Germinal center (tissue), 1 donor: Measurements from ENCODE around the gene SP2.
A peak's percentile ranks its signal among the peaks of the same experiment; 100 is the strongest.

Source experiments
- DNase-seq: peaks from one replicate; pipeline ENCODE4 v3.0.0; 2012; ENCODE audit warnings: mixed read lengths, low spot score

SP2 gene

GRCh38 chr17:47895856-47896671 lies at the start of gene SP2:
Gene SP2, plus strand, starts transcription at chr17:47896236. Its CDS starts 51 bp downstream, at chr17:47896287.
- DNase-seq: peak; percentile 100

DNA sequence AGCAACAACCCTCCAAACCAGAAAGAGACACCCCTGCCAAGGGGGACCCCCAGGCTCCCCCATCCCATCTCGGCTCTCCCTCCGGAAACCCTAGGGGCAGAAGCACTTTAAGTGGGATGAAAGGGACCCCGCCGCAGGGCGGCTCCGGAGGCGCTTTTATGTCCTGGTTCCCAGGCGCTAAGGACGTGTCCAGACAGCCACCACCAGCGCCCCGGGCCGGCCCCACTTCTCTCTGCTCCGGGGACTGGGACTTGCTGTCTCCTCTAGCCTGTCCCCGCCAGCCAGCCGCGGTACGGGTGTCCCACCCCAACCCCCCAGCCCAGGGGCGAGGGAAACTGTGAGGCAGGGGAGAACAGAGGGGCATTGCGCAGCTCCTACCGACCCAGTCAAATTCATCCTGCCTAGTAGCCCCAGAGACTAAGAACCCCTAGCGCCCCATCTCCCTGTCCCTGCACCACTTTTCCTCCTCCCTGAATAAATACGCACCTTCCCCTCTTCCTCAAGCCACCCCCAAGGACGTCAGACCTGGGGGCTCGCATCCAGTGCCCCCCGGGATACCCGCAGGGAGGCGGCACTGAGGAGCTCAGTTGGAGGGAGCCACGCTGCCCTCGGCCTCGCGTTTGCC lies 49.2 kb upstream of the SP2 start:
- no peak for DNase-seq

DNA sequence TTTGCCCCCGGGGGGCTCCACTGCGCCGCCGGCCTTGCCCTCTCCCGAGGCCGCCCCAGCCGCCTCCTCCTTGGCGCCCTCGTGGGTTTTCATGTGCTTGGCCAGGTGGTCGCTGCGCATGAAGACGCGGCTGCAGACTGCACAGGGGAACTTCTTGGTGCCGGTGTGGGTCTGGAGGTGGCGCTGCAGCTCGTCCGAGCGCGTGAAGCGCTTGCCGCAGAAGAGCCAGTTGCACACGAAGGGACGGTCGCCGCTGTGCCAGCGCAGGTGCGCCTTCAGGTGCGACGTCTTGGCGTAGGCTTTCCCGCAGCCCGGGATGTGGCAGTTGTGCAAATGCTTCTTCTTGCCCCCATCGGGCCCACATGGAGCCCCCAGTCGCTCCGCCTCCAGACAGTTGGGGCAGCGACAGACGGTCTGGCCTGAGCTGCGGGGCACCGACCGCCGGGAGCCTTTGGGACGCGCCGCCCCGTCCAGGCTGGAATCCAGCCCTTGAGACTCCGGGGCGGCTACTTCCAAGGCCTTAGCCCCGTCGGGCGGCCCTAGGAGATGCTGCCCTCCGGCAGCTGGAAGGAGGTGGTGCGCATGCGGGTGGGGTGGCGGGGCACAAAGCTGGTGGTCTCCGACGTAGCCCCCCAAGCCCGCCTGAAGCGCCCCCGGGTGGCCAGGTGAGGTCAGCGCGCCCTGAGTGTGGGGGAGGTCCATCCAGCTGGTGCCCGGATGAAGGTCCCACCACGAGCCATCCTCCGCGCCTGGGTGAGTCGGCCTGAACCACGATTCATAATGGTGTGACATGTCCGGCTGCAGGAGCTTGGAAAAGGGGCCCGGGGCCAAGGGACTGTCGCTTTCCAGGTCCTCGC lies 48.5 kb upstream of the SP2 start:
- peak; percentile 30 for DNase-seq

- DNase-seq: no peak
These were observed 47.9 kb upstream of the SP2 start for GRCh38 chr17:47848198-47848513.

GRCh38 chr17:47850373-47850691 lies 45.7 kb upstream of the SP2 start:
- no peak for DNase-seq

GRCh38 chr17:47850692-47851573 lies 45.1 kb upstream of the SP2 start, which contains the start of gene SP6:
Gene SP6, minus strand, starts transcription at chr17:47851163. Its CDS starts 2,734 bp downstream, at chr17:47848429.
- DNase-seq: peak; percentile 49

DNA sequence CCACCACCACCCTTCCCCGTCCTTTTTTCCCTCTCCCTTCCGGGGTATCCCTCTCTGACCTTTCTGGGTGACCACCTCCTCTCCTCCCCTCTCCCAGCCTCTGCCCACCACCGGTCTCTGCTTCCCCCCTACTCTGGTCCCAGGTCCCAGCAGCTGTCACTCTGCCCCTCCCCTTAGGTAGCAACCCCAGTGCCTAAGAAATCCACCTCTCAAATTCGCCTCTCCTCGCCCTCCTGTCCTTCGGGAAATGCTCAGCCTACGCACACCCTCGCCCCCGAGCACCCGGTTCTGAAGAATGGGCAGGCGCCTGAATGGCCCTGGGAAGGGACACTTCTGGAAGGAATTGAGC lies 44.3 kb upstream of the SP2 start:
- DNase-seq: no peak

DNA sequence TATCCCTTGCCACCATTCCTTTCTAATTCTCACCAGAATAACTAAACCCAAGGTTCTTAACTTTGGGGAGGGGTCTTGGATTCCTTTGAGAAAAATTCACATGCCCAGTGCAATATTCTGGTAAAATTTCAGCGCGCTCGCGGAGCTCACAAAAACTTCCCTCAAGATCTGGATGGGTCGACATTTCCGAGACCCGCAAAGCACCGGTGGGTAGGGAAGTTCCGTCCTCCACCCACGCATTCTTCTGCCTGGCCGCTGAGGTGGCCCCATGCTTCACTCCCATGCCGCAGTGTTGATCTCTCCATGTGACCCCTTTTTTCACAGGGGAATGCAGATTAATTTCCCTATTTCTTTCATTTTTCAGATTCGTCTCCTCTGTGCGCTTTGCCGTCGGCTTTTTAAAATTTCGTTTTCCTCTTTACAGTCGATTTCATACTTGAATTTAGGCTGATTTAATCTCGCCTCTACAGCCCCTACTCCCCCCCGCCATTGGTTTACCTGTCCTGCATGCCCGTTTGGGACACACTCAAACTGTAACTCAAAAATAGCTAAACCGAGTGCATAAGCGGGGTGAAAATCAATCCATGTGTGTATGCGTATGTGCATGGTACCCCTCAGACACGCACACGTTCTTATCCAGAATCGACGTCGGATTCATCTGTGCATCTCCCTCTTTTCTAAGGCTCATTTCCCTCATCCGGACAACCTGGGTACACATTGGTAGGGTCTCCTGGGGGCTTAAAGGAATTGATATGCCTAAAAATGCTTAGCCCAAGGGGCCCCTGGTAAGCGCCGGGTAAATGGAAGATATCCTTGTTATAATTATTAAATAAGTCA lies 43.7 kb upstream of the SP2 start:
- no peak for DNase-seq

- no peak for DNase-seq
These were observed 42.4 kb upstream of the SP2 start for GRCh38 chr17:47853616-47854015.

- DNase-seq: no peak
These were observed 40.3 kb upstream of the SP2 start for GRCh38 chr17:47855737-47856136.

GRCh38 chr17:47856830-47857229 lies 39.2 kb upstream of the SP2 start:
- no peak for DNase-seq

DNA sequence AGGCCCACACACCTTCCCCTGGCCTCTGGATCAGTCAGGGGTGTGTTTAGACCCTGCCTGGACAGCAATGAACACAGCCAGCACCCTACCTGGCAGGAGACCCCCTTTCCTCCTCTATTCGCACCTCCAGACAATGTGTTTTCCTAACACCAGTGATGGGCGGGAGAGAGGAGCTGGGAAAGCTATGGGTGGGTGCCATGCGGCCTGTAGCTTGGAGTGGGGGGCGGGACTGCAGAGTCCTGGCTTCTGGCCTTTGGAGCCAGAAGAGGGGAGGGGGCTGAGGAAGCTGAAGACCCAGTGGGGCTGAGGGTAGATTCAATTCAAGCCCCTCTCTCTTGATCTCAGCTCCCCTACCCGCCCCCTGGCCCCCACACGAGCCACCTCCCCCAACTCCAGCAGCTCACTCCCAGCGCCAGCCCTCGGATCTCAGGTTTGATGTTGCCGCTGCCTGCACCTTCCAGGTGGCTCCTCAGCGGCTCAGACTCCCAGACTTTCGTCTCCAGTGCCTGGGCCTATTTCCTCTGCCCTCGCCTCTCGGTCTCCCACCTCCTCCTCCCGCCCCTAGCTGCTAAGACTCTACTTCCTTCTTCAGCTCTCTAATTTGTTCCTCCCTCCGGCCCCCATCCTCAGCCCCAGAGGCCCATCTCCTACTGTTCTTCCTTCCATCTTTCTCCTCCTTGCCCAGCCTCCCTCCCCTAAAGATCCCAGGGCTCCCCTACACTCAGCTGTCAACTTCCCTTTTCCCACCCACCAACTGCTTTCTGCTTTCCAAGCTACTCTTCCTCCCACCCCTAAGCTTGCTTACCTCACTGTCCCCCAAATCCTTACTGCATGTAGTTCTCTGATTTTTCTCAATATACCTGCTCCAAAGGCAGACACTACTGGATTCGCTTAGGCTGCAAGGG lies 38.2 kb upstream of the SP2 start:
- no peak for DNase-seq

DNA sequence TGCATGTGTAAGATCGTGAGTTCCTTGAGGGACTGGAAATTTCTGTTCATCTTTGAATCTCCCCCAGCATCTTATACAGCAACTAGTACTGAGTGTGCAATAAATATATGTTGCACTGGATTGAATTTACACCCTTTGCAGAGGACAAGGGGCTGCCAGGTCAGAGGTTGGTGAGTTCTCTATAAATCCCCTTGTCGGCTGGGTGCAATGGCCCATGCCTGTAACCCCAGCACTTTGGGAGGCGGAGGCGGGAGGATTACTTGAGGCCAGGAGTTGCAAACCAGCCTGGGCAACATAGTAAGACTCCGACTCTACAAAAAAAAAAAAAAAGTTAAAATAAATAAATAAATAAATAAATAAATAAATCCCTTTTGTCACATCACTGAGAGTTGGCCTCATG lies 35.6 kb upstream of the SP2 start:
- no peak for DNase-seq

DNA sequence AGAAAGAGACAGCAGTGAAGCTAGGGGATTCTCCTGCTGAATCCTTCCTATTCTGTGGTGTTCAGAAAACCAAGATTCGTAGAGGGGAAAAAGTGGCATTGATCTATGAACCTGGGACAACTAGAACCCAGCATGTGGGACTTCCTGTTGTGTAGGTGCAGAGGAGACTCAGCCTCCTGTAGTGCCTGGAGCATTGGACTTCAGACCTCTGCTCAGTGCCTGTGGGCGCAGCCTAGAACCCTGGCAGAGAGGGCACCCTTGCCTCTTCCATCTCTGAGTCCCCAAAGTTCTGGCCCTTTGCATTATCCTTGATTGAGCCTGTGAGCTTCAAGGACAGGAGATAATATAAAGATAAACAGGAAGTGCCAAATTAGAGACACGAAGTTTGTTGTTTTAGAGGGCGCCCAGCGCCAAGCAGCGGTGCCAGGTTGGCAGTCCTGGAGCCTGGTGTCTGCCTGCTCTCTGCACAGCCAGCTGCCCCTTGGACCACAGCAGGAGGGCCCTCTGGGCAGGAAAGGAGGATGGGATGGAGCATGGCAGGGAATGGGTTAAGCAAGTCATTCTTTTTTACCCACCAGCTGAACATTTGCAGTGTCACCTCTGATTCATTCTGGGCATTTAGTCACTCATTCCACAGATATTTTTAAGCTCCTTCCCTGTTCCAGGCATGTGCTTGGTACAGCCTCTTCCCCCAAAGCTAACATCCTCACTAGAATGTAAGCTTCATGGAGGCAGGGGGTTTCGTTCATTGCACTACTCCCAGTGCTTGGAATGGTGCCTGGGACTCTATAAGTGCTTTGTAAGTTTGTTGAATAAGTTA lies 33.2 kb upstream of the SP2 start:
- no peak for DNase-seq

DNA sequence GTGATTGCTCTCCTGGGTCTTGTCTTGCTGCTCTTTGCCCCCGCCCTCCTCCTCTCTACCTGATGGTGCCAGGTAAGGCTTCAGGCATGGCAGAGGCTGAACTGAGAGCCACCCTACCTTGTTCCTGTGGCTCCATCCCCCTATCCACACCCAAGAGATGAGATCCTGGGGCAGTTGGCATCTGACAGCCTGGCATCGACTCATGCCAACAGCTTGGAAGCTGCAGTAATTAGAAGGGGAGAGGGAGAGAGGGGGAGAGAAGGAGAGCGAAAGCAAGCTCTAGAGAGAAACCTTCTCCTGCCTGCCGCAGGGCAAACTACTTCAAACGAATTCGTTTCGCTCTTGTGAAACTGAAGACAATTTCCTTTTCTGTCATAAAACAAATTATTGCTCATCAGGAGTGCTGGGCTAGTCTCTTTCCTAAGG lies 31.2 kb upstream of the SP2 start:
- no peak for DNase-seq

- DNase-seq: no peak
These were observed 29.1 kb upstream of the SP2 start for GRCh38 chr17:47866941-47867340.

GRCh38 chr17:47867813-47868533 lies 28.1 kb upstream of the SP2 start:
- DNase-seq: no peak

DNA sequence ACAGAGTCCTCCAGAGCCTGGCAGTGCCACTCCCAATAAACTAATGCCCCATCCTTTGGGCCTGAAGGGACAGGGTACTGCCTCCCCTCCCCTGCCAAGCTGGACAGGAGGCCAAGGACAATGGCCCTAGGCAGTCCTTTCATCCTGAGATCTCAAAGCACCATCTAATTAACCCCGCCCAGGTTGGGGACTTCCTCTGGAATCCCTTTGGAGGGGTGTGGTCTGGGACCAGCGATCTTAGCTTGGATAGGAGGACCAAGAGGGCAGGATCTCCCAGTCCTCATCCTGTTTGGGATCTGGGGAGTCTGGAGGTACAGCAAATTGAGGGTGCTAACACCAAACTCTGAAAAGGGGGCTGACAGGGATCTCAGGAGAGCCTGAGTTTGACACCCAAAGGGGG lies 26.9 kb upstream of the SP2 start:
- no peak for DNase-seq
